Ectodermal cell (in vitro differentiated cells): ENCODE results near the gene LILRB2. TPM values are rescaled to one million over a fixed set of nuclear protein-coding genes. Genes with fewer than 3 reads are reported as not detected.
"Not testable (repeated sequence)": the region's sequence is repeated elsewhere in the genome, so short reads cannot be mapped to it uniquely, and the experiment has no call there.

Experiments used
- H3K27ac ChIP-seq: 2 replicates; pipeline ENCODE4 v1.7.0; 2013; ENCODE audit warnings: mild to moderate bottlenecking, low read depth, low read length; ENCODE audit not compliant: insufficient read depth, poor library complexity, severe bottlenecking
- H3K27me3 ChIP-seq: 2 replicates; pipeline ENCODE4 v1.7.0; 2013; ENCODE audit warnings: mild to moderate bottlenecking, low read length; ENCODE audit not compliant: insufficient read depth, control insufficient read depth, poor library complexity, severe bottlenecking
- H3K36me3 ChIP-seq: one replicate; pipeline ENCODE4 v1.7.0; 2013; ENCODE audit warnings: low read length; ENCODE audit not compliant: control insufficient read depth, insufficient read depth
- H3K4me1 ChIP-seq: one replicate; pipeline ENCODE4 v1.7.0; 2013; ENCODE audit warnings: low read length; ENCODE audit not compliant: control insufficient read depth, insufficient read depth
- H3K4me3 ChIP-seq: 2 replicates; pipeline ENCODE4 v1.7.0; 2013; ENCODE audit warnings: low read depth, low read length, control low read depth; ENCODE audit not compliant: insufficient read depth
- H3K9me3 ChIP-seq: 2 replicates; pipeline ENCODE4 v1.7.0; 2013; ENCODE audit warnings: mild to moderate bottlenecking, low read length, moderate library complexity; ENCODE audit not compliant: control insufficient read depth
- WGBS, 2 experiments: methylation state at CpG; one replicate each; pipeline ENCODE4 v1.1.7; 2013; ENCODE audit warnings: missing lambda C conversion rate in 2 of 2; 5-methylcytosine and 5-hydroxymethylcytosine counted together
- polyA plus RNA-seq, 4 experiments: library from polyadenylated mRNA; stranded (reverse); fragments of 50-300 nt; gene quantifications; one replicate each; pipeline ENCODE4 v1.2.3, GENCODE V29; 2013

LILRB2 gene
- not detected for polyA plus RNA-seq (2013, experiment 1 of 4)
- not detected for polyA plus RNA-seq (2013, experiment 2 of 4)
- not detected for polyA plus RNA-seq (2013, experiment 3 of 4)
- not detected for polyA plus RNA-seq (2013, experiment 4 of 4)

GRCh38 chr19:54281007-54281728 is at the start of gene LILRB2:
TSS of gene LILRB2 (minus strand) at chr19:54281110. CDS start at chr19:54280496, 614 bp downstream.
- Histone ChIP-seq H3K4me3 (no peak within 1 kb of the TSS), H3K27me3 (no peaks in the 10 kb centered on the region), H3K36me3 (no peaks in the 10 kb centered on the region), H3K9me3 (no peaks in the 10 kb centered on the region), H3K4me1 (no peaks in the 10 kb centered on the region), H3K27ac (no peak within 1 kb of the TSS)
- 87 to 91% methylated on average over 12 of the region's 12 CpGs for WGBS, 2 experiments

GRCh38 chr19:54329476-54330165 is 48.7 kb upstream of the LILRB2 start:
- H3K4me1 ChIP-seq, result no peaks in the 10 kb centered on the region
- no peaks in the 10 kb centered on the region for H3K27me3 ChIP-seq
- 89% methylated on average over 14 of the region's 14 CpGs for WGBS, 2 experiments
- H3K4me3 ChIP-seq, result no peak overlapping the region
- no peak overlapping the region for H3K27ac ChIP-seq
- H3K36me3 ChIP-seq, result no peaks in the 10 kb centered on the region
- H3K9me3 ChIP-seq, result no peaks in the 10 kb centered on the region

GRCh38 chr19:54328781-54329180 is 47.9 kb upstream of the LILRB2 start:
- H3K4me1 ChIP-seq, H3K9me3 ChIP-seq, H3K27me3 ChIP-seq, H3K4me3 ChIP-seq, H3K27ac ChIP-seq, H3K36me3 ChIP-seq: not testable (repeated sequence)
- 84 to 87% methylated on average over 5 of the region's 5 CpGs for WGBS, 2 experiments

GRCh38 chr19:54325631-54326030 is 44.7 kb upstream of the LILRB2 start:
- Histone ChIP-seq H3K27ac (no peak overlapping the region), H3K9me3 (peaks cover 2% of the 10 kb centered on the region), H3K4me1 (no peaks in the 10 kb centered on the region), H3K27me3 (no peaks in the 10 kb centered on the region), H3K36me3 (no peaks in the 10 kb centered on the region), H3K4me3 (no peak overlapping the region)
- WGBS, 2 experiments, result 82 to 84% methylated on average over 5 of the region's 5 CpGs

- WGBS, 2 experiments, result 16 to 21% methylated on average over 4 of the region's 4 CpGs
- peaks cover 2% of the 10 kb centered on the region for H3K9me3 ChIP-seq
- H3K27ac ChIP-seq, result no peak overlapping the region
- no peaks in the 10 kb centered on the region for H3K36me3 ChIP-seq
- no peak overlapping the region for H3K4me3 ChIP-seq
- H3K27me3 ChIP-seq, result no peaks in the 10 kb centered on the region
- no peaks in the 10 kb centered on the region for H3K4me1 ChIP-seq
Observed at GRCh38 chr19:54325194-54325621, 44.3 kb upstream of the LILRB2 start.

GRCh38 chr19:54324071-54324470 is 43.2 kb upstream of the LILRB2 start:
- Histone ChIP-seq H3K27ac (no peak overlapping the region), H3K27me3 (no peaks in the 10 kb centered on the region), H3K36me3 (no peaks in the 10 kb centered on the region), H3K9me3 (peaks cover 2% of the 10 kb centered on the region), H3K4me1 (no peaks in the 10 kb centered on the region), H3K4me3 (no peak overlapping the region)
- 4 to 7% methylated on average over 2 of the region's 3 CpGs for WGBS, 2 experiments

GRCh38 chr19:54322934-54323333 is 42.0 kb upstream of the LILRB2 start:
- H3K4me3 ChIP-seq, H3K4me1 ChIP-seq, H3K36me3 ChIP-seq, H3K9me3 ChIP-seq, H3K27ac ChIP-seq, H3K27me3 ChIP-seq: not testable (repeated sequence)
- no CpG with 5 or more reads among the region's 13 CpGs for WGBS, 2 experiments

GRCh38 chr19:54322295-54322694 is 41.4 kb upstream of the LILRB2 start:
- not testable (repeated sequence) for H3K36me3 ChIP-seq, H3K27me3 ChIP-seq, H3K9me3 ChIP-seq, H3K4me1 ChIP-seq, H3K27ac ChIP-seq, H3K4me3 ChIP-seq
- WGBS, 2 experiments, result 93 to 96% methylated on average over 10 of the region's 13 CpGs

GRCh38 chr19:54319892-54320670 is 39.2 kb upstream of the LILRB2 start:
- no peak overlapping the region for H3K4me3 ChIP-seq
- H3K36me3 ChIP-seq, result no peaks in the 10 kb centered on the region
- H3K27ac ChIP-seq, result no peak overlapping the region
- 90 to 93% methylated on average over 13 to 14 of the region's 14 CpGs for WGBS, 2 experiments
- H3K27me3 ChIP-seq, result no peaks in the 10 kb centered on the region
- peaks cover 2% of the 10 kb centered on the region for H3K9me3 ChIP-seq
- no peaks in the 10 kb centered on the region for H3K4me1 ChIP-seq

GRCh38 chr19:54319049-54319448 is 38.1 kb upstream of the LILRB2 start:
- H3K9me3 ChIP-seq, result peaks cover 2% of the 10 kb centered on the region
- no peak overlapping the region for H3K4me3 ChIP-seq
- no peaks in the 10 kb centered on the region for H3K27me3 ChIP-seq
- H3K4me1 ChIP-seq, result no peaks in the 10 kb centered on the region
- H3K27ac ChIP-seq, result no peak overlapping the region
- 87 to 92% methylated on average over 7 of the region's 7 CpGs for WGBS, 2 experiments
- no peaks in the 10 kb centered on the region for H3K36me3 ChIP-seq
